GM12801 (cell line): ENCODE results near the gene AGRN.

Source experiments
- TF ChIP-seq, protein P1 (sequence below): IDR thresholded peaks from one replicate; pipeline ENCODE4 v1.5.1; 2011; ENCODE audit warnings: control low read depth; ENCODE audit not compliant: insufficient read length; ENCODE audit errors: extremely low read depth

AGRN gene

GRCh38 chr1:1101503-1101902, 81.6 kb downstream of the AGRN start:
- TF ChIP-seq, protein P1, sequence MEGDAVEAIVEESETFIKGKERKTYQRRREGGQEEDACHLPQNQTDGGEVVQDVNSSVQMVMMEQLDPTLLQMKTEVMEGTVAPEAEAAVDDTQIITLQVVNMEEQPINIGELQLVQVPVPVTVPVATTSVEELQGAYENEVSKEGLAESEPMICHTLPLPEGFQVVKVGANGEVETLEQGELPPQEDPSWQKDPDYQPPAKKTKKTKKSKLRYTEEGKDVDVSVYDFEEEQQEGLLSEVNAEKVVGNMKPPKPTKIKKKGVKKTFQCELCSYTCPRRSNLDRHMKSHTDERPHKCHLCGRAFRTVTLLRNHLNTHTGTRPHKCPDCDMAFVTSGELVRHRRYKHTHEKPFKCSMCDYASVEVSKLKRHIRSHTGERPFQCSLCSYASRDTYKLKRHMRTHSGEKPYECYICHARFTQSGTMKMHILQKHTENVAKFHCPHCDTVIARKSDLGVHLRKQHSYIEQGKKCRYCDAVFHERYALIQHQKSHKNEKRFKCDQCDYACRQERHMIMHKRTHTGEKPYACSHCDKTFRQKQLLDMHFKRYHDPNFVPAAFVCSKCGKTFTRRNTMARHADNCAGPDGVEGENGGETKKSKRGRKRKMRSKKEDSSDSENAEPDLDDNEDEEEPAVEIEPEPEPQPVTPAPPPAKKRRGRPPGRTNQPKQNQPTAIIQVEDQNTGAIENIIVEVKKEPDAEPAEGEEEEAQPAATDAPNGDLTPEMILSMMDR: no peak
